Liver (tissue), 9 donors: ENCODE measurements around the gene ITPK1. TPM values are rescaled to one million over a fixed set of nuclear protein-coding genes. Genes with fewer than 3 reads are reported as not detected.

Experiments
- DNase-seq: peaks from one replicate; pipeline ENCODE4 v3.0.0-alpha.2; 2017; ENCODE audit warnings: low spot score
- H3K27ac ChIP-seq, 2 donors: one replicate each; pipeline ENCODE4 v1.7.0; 2013; ENCODE audit warnings: inconsistent platforms in 2 of 2, low read length in 2 of 2, control low read depth in 1 of 2, low read depth in 1 of 2, mild to moderate bottlenecking in 1 of 2
- H3K27me3 ChIP-seq, 4 donors: one replicate each; pipeline versions ENCODE4 v1.6.1 to v1.7.0; 2013; ENCODE audit warnings: low read length in 3 of 4, inconsistent platforms in 1 of 4, mild to moderate bottlenecking in 1 of 4, moderate library complexity in 1 of 4; ENCODE audit not compliant: control insufficient read depth in 4 of 4, insufficient read depth in 4 of 4
- H3K36me3 ChIP-seq, 4 donors: one replicate each; pipeline versions ENCODE4 v1.6.1 to v1.7.0; 2013; ENCODE audit warnings: low read length in 3 of 4, mild to moderate bottlenecking in 3 of 4, low read depth in 1 of 4, moderate library complexity in 1 of 4; ENCODE audit not compliant: control insufficient read depth in 4 of 4, insufficient read depth in 3 of 4
- H3K4me1 ChIP-seq, 4 donors: one replicate each; pipeline versions ENCODE4 v1.6.1 to v1.7.0; 2013; ENCODE audit warnings: low read length in 3 of 4, mild to moderate bottlenecking in 3 of 4, moderate library complexity in 1 of 4; ENCODE audit not compliant: control insufficient read depth in 4 of 4, insufficient read depth in 4 of 4
- H3K4me3 ChIP-seq, 3 donors: one replicate each; pipeline versions ENCODE4 v1.6.1 to v1.7.0; 2013; ENCODE audit warnings: low read length in 3 of 3, control low read depth in 1 of 3, low read depth in 1 of 3, mild to moderate bottlenecking in 1 of 3
- H3K9ac ChIP-seq, 2 donors: one replicate each; pipeline ENCODE4 v1.7.0; 2013; ENCODE audit warnings: low read length in 2 of 2, mild to moderate bottlenecking in 2 of 2, moderate library complexity in 2 of 2, control low read depth in 1 of 2, low read depth in 1 of 2
- H3K9me3 ChIP-seq, 4 donors: one replicate each; pipeline versions ENCODE4 v1.6.1 to v1.7.0; 2013; ENCODE audit warnings: low read length in 3 of 4; ENCODE audit not compliant: control insufficient read depth in 4 of 4
- EGR1 ChIP-seq, 2 donors: IDR thresholded peaks; 2 replicates each; pipeline ENCODE4 v1.6.1; 2016 to 2018; ENCODE audit warnings: antibody characterized with exemption in 2 of 2, low read depth in 2 of 2
- FOXA1 ChIP-seq: IDR thresholded peaks from 2 replicates; pipeline ENCODE4 v1.6.1; 2016; ENCODE audit warnings: antibody characterized with exemption
- FOXA2 ChIP-seq: IDR thresholded peaks from 2 replicates; pipeline ENCODE4 v1.6.1; 2016; ENCODE audit warnings: antibody characterized with exemption
- HNF4A ChIP-seq, 2 donors: conservative IDR thresholded peaks; 2 replicates each; pipeline ENCODE4 v1.6.1; 2016; ENCODE audit warnings: antibody characterized with exemption in 2 of 2, mild to moderate bottlenecking in 2 of 2
- HNF4G ChIP-seq: IDR thresholded peaks from 2 replicates; pipeline ENCODE4 v1.6.1; 2016; ENCODE audit warnings: antibody characterized with exemption
- JUND ChIP-seq, 2 donors: IDR thresholded peaks; 2 replicates each; pipeline ENCODE4 v1.6.1; 2016; ENCODE audit warnings: antibody characterized with exemption in 2 of 2
- NR2F2 ChIP-seq: IDR thresholded peaks from 2 replicates; pipeline ENCODE4 v1.6.1; 2016; ENCODE audit warnings: antibody characterized with exemption
- RAD21 ChIP-seq, 2 donors: IDR thresholded peaks; 2 replicates each; pipeline ENCODE4 v1.6.1; 2016; ENCODE audit warnings: antibody characterized with exemption in 2 of 2, mild to moderate bottlenecking in 2 of 2
- RXRA ChIP-seq, 2 donors: IDR thresholded peaks; 2 replicates each; pipeline ENCODE4 v1.6.1; 2017 to 2018; ENCODE audit warnings: antibody characterized with exemption in 2 of 2, mild to moderate bottlenecking in 1 of 2
- SP1 ChIP-seq: IDR thresholded peaks from 2 replicates; pipeline ENCODE4 v1.6.1; 2018; ENCODE audit warnings: antibody characterized with exemption, mild to moderate bottlenecking
- YY1 ChIP-seq: IDR thresholded peaks from 2 replicates; pipeline ENCODE4 v1.6.1; 2016; ENCODE audit warnings: antibody characterized with exemption, mild to moderate bottlenecking
- ZBTB33 ChIP-seq: IDR thresholded peaks from 2 replicates; pipeline ENCODE4 v1.6.1; 2016; ENCODE audit warnings: antibody characterized with exemption
- WGBS: extraction: QIAGEN DNeasy Blood & Tissue Kit; methylation state at CpG from one replicate; pipeline ENCODE4 v1.1.7; 2013; 5-methylcytosine and 5-hydroxymethylcytosine counted together
- polyA plus RNA-seq, 2 donors: library from polyadenylated mRNA; stranded (reverse) in 1 of 2; unstranded in 1 of 2; fragments of 200-250 nt in 1 of 2; fragments of >200 nt in 1 of 2; fragmentation: Nextera tagmentation in 1 of 2; extraction: Ambion mirVana in 1 of 2; gene quantifications; one replicate each; pipeline versions ENCODE4 v1.2.1 to v1.2.3, GENCODE V29; 2013 to 2015
- total RNA-seq, 2 donors: library from RNA; depleted of rRNA; stranded (reverse); fragments of >200 nt; gene quantifications; one replicate each; pipeline ENCODE4 v1.2.3, GENCODE V29; 2014
- TF ChIP-seq, protein P1 (sequence below): IDR thresholded peaks from 2 replicates; pipeline ENCODE4 v1.6.1; 2016; ENCODE audit warnings: antibody characterized with exemption
- TF ChIP-seq, protein P2 (sequence below): fragments of 150-350 bp; IDR thresholded peaks from 2 replicates; pipeline ENCODE4 v1.5.1; 2017; ENCODE audit warnings: improper control_type of control experiment, low read depth, low read length; ENCODE audit not compliant: missing input control
- TF ChIP-seq, protein P3 (sequence below): IDR thresholded peaks from 2 replicates; pipeline ENCODE4 v1.6.1; 2016; ENCODE audit warnings: antibody characterized with exemption, mild to moderate bottlenecking
- donor health status: healthy.
- donor health status: healthy.
- donor health status: healthy.
- donor health status: healthy.
- donor health status: healthy.

The ITPK1 gene
- total and polyA plus RNA-seq, 4 donors = 9.0 to 41.2 (median 20.4) TPM

GRCh38 chr14:92929689-92930608 lies 185.8 kb downstream of the ITPK1 start:
- H3K4me1 ChIP-seq = no peaks in the 10 kb centered on the region
- TF ChIP-seq HNF4G = no peak
- no peak for TF ChIP-seq HNF4A (conservative IDR thresholded peaks at IDR 0.05)
- TF ChIP-seq EGR1 (IDR thresholded peaks at IDR 0.05; ENCODE audit: low read depth in 2 of 2) = no peak
- no peak for TF ChIP-seq YY1
- TF ChIP-seq JUND (IDR thresholded peaks at IDR 0.05) = no peak
- TF ChIP-seq, protein P1, sequence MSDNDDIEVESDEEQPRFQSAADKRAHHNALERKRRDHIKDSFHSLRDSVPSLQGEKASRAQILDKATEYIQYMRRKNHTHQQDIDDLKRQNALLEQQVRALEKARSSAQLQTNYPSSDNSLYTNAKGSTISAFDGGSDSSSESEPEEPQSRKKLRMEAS = no peak
- no peak for TF ChIP-seq SP1
- no peak for TF ChIP-seq ZBTB33
- TF ChIP-seq, protein P2, sequence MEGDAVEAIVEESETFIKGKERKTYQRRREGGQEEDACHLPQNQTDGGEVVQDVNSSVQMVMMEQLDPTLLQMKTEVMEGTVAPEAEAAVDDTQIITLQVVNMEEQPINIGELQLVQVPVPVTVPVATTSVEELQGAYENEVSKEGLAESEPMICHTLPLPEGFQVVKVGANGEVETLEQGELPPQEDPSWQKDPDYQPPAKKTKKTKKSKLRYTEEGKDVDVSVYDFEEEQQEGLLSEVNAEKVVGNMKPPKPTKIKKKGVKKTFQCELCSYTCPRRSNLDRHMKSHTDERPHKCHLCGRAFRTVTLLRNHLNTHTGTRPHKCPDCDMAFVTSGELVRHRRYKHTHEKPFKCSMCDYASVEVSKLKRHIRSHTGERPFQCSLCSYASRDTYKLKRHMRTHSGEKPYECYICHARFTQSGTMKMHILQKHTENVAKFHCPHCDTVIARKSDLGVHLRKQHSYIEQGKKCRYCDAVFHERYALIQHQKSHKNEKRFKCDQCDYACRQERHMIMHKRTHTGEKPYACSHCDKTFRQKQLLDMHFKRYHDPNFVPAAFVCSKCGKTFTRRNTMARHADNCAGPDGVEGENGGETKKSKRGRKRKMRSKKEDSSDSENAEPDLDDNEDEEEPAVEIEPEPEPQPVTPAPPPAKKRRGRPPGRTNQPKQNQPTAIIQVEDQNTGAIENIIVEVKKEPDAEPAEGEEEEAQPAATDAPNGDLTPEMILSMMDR = no peak
- TF ChIP-seq NR2F2 = no peak
- no peak for TF ChIP-seq RXRA (IDR thresholded peaks at IDR 0.05)
- no peak for TF ChIP-seq FOXA2
- no peak for TF ChIP-seq FOXA1
- TF ChIP-seq RAD21 (IDR thresholded peaks at IDR 0.05) = no peak
- TF ChIP-seq, protein P3, sequence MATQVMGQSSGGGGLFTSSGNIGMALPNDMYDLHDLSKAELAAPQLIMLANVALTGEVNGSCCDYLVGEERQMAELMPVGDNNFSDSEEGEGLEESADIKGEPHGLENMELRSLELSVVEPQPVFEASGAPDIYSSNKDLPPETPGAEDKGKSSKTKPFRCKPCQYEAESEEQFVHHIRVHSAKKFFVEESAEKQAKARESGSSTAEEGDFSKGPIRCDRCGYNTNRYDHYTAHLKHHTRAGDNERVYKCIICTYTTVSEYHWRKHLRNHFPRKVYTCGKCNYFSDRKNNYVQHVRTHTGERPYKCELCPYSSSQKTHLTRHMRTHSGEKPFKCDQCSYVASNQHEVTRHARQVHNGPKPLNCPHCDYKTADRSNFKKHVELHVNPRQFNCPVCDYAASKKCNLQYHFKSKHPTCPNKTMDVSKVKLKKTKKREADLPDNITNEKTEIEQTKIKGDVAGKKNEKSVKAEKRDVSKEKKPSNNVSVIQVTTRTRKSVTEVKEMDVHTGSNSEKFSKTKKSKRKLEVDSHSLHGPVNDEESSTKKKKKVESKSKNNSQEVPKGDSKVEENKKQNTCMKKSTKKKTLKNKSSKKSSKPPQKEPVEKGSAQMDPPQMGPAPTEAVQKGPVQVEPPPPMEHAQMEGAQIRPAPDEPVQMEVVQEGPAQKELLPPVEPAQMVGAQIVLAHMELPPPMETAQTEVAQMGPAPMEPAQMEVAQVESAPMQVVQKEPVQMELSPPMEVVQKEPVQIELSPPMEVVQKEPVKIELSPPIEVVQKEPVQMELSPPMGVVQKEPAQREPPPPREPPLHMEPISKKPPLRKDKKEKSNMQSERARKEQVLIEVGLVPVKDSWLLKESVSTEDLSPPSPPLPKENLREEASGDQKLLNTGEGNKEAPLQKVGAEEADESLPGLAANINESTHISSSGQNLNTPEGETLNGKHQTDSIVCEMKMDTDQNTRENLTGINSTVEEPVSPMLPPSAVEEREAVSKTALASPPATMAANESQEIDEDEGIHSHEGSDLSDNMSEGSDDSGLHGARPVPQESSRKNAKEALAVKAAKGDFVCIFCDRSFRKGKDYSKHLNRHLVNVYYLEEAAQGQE = no peak
- H3K27me3 ChIP-seq = peaks cover 0 to 2% (median 0%) of the 10 kb centered on the region in 4 donors
- no peaks in the 10 kb centered on the region for H3K36me3 ChIP-seq
- H3K27ac ChIP-seq = no peak overlapping the region
- DNase-seq = no peak
- H3K9me3 ChIP-seq = no peaks in the 10 kb centered on the region
- WGBS = 86% methylated on average over 20 of the region's 20 CpGs
- H3K4me3 ChIP-seq = no peak overlapping the region
- no peak overlapping the region for H3K9ac ChIP-seq
